ENCODE measurements around the gene AFAP1.

AFAP1 gene

DNA sequence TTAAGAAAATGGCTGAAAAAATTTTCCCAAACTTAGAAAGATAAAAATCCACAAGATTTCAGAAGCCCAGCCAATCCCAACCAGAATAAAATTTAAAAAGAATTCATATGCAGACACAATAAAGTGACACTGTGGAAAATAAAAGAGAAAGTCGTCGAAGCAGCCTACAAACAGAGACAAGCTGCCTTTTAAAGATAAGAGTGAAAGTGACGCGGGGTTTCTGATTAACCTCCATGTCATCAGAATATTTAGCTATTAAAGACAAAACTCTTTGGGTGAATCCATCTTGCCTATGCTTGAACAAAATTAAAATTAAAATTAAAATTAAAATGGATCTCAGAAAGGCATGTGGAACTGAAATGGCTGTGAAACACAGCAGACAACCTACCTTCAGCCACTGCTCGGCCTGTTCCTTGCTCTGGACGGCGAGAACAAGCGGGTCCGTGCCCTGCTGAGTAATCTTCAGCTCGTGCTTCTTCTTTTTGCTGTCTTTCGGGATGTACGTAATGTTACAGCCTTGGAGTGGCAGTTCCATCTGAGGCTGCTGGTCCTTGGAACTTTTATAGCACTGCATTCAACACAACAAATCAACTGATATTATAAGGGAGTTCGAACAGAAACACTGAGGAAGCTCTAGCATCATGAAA is 101.4 kb downstream of the AFAP1 start:
- DNase-seq: no peak

GRCh38 chr4:7837597-7838135 is 102.0 kb downstream of the AFAP1 start:
- DNase-seq: no peak

- no peak for DNase-seq
Measured at GRCh38 chr4:7831858-7832730, 107.6 kb downstream of the AFAP1 start.

- DNase-seq: no peak
Measured at GRCh38 chr4:7831330-7831729, 108.3 kb downstream of the AFAP1 start.

DNA sequence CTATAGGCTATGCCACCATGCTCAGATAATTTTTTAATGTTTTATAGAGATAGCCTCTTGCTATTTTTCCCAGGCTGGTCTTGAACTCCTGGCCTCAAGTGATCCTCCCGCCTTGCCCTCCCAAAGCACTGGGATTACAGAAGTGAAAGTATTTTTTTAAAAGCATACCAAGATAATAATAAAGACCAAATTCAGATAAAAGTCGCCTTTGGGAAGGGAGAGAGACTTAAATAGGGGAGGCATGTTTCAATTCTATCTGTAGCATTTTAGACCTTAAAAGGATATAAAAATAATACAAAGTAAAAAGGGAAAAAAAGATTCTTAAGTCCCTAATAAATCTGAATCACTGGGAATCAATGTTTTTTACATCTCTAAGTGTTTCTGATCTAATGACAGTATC is 108.9 kb downstream of the AFAP1 start:
- DNase-seq: no peak

DNA sequence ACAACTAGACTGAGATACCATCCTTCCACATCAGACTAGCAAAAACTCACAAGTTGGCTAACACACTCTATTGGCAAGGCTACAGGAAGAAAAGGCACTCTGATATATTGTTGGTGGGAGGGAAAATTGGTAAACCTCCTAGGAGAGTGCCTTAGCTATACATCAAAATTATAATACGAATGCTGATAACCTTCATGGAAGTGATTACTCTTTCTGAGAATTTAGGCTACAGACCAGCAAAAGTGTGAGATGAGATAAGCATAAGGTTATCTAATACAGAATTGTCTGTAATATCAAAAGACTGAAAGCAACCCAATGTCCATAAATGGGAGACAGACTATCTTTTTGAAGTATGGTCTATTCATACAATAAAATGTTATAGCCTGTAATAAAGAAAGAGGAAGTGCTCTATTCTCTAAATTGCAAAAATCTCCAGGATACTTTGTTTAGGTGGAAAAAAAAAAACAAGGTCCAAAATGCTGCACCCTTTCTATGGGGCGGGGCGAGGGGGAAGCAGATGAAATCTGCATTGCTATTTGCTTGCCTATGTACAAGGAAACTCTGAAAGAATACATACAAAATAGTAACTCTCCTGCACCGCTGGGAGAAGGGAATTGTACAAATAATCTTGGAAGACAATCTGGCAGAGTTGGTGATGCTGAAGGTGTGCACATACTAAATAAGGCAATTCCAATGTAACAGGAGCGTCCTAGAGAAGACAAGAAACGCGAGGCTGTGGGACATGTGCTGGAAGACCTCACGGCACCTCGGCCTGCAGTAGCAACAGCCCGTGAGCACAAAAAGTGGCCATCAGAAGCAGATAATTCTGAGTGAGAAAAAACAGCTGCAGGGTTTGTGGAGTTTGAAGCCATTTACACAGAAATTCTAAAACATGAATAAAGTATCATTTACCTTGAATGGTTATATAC is 109.7 kb downstream of the AFAP1 start:
- DNase-seq: no peak

- no peak for DNase-seq
Measured at GRCh38 chr4:7828793-7829301, 110.8 kb downstream of the AFAP1 start.

GRCh38 chr4:7828011-7828720 is 111.5 kb downstream of the AFAP1 start:
- no peak for DNase-seq

GRCh38 chr4:7827566-7827965 is 112.1 kb downstream of the AFAP1 start:
- no peak for DNase-seq

DNA sequence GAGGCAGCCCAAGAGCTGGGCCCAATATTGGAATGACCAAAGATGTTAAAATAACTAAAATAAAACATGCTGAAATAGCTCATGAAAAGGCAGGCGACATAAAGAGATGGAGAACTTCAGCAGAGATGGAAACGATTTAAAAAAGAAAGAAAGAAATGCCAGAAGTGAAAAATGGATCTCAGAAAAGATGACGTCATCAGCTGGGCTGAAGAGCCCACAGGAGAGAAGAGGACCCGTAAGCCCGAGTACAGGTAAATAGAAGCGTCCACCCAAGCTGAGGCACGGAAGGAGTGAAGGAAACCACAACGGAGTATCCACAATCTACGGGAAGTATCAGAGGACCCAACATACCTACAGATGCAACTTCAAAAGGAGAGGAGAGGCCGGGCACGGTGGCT is 112.8 kb downstream of the AFAP1 start:
- DNase-seq: no peak

DNA sequence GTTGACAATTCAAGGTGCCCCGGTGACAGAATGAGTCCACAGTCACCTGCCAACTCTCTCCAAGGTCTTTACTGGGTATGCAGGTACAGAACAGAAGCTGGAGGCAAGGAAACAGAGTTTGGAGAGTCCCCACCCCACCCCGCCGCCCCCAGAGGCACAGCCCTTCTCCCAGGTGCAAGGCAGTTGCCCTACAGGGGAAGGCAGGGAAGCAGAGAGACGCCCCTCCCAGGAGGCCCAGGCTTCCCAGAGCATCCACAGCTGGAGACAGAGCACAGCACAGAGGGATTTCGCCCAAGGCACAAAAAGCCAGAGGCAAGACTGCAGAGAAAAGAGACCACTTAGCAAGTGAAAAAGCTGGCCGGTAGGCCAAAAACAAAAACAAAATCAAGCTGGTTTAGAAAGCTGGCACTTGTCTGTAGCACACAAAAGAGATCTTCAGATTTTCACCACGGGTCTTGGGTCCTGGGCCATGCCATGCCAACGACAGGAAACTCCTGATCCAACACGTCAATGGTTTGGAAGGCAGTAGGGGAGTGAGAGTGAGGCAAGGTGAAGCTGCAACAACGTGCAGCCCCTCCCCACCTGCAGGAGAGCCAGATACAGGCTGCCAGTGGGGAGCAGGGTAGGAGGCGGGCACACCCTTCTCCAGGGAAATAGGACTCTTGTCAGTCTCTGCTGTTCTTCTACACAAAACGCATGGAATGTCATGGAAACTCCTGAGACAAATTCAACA is 113.3 kb downstream of the AFAP1 start:
- no peak for DNase-seq

DNA sequence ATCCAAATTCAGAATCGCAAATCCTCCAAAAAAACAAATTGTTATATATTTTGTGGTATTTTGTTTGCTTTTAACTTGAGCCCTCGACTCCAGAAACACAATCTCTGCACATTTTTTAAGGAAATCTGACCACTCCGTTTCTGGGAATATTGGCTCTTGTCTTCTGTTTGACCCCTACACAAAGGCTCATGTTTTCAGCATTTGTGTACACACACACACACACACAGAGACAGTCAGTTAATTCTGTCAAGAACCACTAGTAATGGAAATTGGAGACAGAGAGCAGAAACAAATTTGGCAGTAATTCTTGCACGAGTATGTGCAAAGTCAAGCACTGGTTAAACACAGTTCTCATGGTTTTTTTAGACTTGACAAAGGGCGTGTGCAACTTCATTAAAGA is 115.4 kb downstream of the AFAP1 start:
- DNase-seq: no peak

DNA sequence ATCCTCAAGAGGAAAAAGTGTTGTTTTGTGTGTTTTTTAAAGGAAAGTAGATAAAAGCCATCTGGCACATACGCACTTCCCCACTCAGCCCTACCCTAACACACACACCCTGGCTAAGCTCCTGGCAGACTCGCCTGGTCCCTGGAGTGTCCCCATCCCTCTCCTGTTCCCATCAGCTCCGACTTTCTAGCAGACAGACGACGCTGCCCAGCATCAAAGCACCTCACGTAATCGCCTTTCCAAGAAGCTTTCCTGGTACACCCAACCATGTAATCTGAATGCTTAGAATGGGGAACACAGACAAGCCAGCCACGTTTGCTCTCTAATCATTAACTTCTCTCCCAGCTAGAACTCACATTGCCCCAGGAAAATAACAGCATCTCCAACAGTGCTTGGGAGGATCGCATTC is 116.2 kb downstream of the AFAP1 start:
- DNase-seq: no peak

- DNase-seq: no peak
Measured at GRCh38 chr4:7822877-7823276, 116.8 kb downstream of the AFAP1 start.

DNA sequence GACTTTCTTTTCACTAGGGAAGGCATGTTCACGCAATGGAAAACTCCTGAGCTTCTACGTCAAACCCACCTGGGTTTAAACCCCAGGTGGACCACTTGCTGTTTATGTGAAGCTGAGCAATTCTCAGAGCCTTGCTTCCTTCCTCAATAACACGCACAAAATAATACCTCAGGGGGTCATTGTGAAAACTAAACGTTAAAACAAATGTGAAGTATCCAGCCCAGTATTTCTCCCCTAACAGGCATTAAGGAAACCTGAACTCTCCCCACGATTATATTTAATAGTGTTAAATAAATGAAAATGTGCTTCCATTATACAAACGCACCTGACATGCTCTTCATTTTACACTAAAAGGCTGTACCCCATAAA is 117.5 kb downstream of the AFAP1 start:
- no peak for DNase-seq

DNA sequence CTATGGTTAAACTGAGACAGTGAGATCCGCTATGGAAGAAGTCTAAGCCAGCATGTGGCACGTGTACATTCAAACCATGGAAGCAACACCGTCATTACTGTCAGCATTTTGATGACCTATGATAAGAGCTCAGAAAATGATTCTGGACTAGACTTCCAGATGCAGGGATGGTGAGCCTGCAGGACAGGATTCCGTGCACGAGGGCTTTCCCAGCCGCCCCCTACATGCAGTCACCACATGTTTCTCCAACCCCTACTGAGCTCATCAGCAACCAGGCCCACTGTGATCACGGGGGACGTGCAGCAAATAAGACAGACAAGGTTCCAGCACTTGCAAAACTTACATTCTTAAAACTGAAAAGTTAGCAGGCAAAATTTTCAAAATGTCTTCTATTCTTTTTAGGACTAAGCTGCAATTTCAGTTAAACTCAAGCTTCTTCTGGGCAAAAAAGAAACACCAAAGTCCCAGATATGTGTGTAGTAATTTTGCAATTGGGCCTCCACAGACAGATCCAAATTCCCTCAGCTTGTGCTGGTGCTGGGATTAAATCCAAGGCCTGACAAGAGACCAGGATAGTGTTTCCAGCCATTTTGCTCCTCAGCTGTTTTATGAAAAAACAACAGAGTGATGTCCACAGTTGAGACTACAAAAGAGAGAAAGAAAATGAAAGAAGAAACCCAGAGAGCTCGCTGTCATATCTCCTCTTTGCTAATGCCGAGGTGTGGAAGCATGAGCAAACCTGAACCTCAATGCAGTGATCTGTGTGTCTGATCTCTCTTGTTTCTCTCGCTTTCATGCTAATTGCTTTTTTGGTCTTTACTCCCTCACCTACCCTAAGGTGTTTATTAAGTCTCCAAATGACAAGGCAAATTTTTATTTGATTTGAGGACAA is 118.2 kb downstream of the AFAP1 start:
- no peak for DNase-seq

DNA sequence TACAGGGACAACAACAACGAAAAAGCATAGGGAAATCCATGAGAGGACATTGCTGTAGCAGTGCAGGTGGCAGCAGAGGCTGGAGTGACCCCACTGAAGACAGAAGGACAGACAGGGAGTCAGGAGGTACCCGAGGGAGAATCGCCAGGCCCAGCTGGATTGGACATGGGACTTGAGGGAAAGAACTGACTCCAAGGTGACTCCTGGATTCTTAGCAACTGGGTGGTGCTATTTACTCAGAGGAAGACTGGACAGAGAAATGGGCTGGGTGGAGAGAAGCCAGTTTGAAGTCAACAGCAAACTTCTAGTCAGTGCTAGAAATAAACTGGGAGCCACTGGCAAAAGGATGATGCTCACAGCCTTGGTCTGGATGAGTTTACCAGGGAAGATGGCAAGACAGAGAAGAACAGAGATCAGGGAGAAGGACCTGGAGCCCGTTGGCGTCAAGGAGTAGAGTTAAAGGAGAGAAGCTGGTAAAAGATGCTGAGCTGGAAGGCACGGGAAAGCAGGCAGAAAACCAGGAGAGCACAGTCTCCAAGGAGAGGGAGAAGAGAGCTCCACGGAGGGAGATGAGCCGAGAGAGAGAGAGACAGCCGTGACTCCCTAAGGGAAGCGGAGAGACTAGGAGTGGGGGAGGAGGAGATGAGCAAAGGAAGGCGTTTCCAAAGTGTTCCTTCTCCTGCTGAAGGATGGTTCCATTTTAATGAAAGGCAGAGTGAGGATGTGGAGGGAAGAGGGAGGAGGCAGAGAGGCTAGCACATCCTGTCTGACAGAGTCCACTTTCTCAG is 119.4 kb downstream of the AFAP1 start:
- DNase-seq: no peak

DNA sequence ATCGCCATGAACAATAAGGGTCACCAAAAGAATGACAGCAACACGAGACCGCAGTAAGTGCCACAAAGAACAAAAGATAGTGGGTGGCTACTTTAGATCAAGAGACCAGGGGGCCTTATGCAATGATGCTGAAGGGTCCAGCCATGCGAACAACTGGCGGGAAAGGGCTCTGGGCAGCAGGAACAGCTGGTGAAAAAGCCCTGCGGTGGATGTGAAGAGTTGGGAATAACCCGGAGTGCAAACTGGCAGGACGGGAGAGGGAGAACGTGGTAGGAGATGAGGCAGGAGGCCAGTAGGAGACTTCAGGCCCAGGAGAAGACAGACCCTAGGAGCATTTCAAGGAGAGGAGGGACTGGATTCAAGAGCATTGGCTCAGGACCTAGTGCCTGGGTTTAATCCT is 120.2 kb downstream of the AFAP1 start:
- no peak for DNase-seq

- DNase-seq: no peak
Measured at GRCh38 chr4:7818399-7818911, 121.2 kb downstream of the AFAP1 start.

Measured in GDM1 (cell line).